Measurements from ENCODE around the gene TLL2.
A peak's percentile ranks its signal among the peaks of the same experiment; 100 is the strongest.

Gene TLL2

DNA sequence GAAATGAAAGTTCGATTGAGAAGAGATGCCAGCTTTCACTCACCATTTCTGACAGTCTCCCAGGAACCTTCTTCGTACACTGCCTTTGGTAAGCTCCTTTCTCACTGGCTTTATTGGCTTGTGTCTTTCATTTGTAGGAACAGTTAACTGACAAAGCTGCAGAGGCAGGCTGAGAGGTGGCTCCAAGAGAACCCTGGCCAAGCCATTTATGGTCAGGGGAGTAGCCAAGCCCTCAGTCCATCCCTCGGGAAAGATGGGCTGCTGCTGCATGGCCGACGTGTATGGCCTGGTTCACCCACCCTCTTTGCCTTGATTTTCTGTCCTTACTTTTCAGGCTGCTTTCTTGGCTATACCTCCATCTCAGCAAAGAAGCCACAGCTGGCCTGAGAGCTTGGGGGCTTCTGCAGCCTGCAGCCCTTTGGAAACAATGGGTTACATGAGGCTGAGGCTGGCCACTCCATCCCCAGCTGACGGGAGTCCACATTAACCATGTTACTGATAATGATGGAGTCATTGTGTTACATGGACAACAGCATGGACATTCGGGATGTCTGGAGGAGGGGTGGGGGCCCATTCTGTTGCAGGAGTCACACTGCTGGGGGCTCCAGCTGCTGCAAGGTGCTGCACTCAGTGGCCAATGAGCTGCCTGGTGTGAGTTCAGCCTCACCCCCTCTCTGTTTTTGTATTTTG lies 154.7 kb downstream of the TLL2 start, which contains the start of gene OPALIN:
TSS of gene OPALIN (minus strand) at position 152 of the 690 bp plus-strand sequence. CDS start at position 46, 106 bp downstream.
- no peak for DNase-seq (ENCODE audit: low spot score)

DNA sequence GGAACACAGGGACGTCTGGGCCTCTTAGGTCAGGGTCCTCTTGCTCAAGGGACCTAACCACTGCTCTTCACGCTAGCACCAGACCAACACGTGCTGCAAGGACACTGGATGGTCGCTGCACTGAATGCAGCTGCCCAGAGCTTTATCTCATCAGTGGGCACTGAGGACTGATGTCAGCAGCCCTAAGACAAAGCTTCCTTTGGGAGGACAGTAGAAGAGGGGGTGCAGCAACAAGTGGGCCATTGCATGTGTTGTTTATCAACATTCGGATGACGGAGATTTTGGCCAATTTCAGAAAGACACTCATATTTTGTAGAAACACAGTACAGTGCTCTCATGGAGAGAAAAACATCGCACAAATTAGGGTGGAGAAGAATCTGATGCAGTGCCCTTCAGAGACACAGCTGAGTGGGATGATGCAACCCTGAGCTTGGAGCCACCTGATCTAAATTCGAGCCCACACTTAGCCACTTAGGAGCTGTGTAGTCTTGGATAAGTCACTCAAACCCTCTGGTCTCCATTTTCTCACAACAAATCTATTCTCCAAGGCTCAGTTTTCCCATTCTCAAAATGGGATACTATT lies 156.6 kb downstream of the TLL2 start:
- DNase-seq (ENCODE audit: low spot score) = no peak

DNA sequence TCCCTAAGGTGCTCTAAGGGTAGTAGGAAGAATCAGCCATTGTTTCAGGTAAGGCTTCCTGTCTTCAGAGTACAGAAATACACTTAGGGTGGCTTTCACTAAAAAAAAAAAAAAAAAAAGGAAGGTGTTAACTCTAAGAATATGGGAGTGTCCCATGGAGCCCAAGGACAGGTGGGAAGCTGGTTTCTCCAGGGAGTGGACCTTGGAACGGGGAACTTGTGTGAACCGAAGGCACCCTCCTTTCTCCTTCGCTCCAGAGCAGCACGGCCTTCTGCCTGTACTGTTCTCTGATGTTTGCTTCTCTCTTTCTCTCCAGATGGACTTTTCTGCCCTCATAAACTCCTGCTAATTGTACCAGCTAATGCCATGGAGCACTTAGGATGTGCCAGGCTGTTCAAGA lies 161.1 kb downstream of the TLL2 start:
- DNase-seq (ENCODE audit: low spot score) = no peak

DNA sequence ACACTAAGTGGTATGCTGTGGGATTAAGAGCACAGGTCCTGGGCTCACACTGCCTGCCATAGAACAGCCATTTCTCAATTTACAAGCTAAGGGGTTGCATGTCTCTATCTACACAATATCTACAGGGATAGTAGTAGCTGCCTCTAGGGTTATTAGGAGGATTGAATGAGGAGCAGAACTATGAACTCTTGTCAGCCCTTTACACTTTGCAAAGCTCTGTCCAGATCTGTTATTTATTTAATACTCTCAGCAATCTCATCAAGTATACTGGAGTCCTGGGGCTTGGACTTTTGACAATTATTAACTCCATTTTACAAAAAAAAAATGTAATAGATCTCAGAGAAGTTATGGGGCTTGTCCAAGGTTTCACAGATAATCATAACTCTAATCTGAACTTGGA lies 161.7 kb downstream of the TLL2 start:
- DNase-seq (ENCODE audit: low spot score) = no peak

DNA sequence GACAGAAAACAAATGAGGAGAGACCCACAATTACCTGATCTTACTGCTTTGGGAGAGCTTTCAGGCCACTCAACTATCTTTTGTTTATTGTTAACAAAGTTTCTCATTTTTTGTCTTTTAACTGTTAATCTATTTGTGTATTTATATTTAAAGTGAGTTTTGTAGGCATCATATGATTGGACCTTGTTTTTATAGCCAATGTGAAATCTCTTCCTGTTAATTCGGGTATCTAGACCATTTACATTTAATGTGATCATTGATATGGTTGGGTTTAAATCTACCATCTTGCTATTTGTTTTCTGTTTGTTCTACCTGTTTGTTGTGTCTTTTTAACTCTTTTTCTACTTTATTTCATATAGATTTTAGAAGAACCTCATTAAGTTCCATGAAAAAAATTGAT lies 167.4 kb downstream of the TLL2 start:
- DNase-seq (ENCODE audit: low spot score) = no peak

DNA sequence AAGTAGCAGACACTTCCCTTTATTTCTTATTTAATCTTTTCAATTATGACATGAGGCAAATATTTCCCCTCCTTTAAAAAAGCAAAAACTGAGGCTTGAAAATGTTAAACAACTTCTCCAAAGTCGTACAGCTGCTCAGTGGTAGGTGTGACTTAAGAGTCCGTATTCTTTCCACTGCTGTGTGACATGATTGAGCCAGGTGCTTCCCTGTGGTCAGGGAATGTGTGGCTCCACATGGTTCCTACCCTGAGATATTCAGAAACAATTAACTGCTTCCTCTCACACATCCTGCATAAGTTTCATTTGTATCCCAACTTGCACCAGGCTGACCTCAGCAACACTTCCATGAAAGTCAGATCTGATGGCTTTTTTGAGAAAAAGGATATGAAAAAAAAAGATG lies 168.5 kb downstream of the TLL2 start:
- no peak for DNase-seq (ENCODE audit: low spot score)

DNA sequence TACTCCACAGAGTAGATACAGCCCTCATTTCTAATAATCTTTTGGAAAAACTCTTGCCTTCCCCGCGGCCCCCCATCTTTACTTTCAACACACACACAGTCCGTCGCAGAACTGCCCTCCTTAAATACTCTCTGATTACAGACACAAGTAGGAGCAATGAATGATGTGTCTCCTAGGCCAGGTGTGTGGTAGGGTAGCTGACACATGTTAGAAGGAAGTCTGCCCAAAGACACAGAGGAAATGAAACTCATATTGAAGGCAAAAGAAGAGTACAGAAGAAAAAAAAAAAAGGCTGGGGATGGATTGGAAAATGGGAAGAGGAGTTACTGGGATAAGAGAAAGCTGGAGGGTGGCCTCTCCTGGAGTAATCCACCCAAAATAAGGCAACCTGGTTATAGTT lies 169.5 kb downstream of the TLL2 start:
- no peak for DNase-seq (ENCODE audit: low spot score)

DNA sequence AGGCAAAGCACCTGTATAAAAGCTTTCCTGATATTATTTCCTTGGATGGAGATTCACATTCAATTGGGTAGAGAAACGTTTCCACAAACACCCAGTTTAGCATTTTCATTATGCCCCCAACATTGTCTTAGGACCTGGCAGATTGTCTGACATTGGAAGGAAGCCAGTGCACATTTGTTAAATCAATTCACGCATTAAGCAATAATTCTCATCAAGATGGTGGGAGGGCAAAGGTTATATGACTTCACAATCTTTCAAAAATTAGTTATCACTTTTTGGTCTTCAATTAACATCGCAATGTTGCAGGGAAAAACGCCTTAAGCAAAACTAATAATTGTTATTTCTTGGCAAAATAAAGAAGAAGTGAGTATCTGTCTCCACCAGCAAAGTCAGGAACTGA lies 171.3 kb downstream of the TLL2 start:
- DNase-seq (ENCODE audit: low spot score) = no peak

DNA sequence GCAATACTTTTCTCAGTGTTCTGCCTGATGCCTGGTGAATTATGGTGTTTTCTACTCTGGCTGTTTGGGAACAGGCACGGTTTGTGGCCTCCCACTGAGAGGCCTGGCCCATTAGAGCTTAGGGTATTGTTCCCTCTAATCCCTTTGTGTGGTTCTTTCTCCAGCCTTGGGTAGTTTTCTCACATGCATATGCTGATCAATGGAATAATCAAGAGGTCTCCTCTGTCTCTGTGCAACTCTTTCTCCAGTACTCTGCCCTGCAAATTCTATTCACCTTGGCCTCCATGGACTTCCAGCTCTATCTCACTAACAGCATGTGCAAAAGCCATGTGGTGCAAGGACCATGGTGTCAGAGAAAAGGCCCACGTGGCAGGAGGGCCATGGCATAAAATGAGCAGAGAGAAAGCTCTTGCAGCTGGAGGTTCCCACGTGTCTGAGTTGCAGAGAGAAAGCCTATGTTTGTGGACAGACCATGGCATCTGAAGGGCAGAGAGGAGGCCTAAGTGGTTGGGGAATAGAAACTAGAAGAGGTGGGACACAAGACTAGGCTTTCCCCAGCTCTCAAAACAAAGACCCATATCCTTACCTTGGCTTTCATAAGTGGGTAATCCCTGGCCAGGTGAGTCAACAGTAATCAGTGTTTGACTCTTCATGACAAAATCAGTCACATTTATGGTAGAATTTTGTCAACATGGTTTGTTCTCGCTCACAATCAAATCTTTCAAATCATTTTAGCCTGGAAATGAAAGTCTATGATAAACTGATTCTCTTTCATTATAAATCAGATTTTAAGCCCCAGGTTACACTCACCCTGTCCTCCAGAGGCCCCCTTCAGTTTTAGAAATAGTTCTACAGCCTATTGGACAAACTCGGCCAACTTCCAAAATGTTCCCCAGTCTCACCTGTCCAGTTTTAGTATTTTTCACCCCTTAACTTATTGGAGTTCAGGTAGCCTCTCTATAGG lies 172.2 kb downstream of the TLL2 start:
- DNase-seq (ENCODE audit: low spot score) = peak; percentile 39

DNA sequence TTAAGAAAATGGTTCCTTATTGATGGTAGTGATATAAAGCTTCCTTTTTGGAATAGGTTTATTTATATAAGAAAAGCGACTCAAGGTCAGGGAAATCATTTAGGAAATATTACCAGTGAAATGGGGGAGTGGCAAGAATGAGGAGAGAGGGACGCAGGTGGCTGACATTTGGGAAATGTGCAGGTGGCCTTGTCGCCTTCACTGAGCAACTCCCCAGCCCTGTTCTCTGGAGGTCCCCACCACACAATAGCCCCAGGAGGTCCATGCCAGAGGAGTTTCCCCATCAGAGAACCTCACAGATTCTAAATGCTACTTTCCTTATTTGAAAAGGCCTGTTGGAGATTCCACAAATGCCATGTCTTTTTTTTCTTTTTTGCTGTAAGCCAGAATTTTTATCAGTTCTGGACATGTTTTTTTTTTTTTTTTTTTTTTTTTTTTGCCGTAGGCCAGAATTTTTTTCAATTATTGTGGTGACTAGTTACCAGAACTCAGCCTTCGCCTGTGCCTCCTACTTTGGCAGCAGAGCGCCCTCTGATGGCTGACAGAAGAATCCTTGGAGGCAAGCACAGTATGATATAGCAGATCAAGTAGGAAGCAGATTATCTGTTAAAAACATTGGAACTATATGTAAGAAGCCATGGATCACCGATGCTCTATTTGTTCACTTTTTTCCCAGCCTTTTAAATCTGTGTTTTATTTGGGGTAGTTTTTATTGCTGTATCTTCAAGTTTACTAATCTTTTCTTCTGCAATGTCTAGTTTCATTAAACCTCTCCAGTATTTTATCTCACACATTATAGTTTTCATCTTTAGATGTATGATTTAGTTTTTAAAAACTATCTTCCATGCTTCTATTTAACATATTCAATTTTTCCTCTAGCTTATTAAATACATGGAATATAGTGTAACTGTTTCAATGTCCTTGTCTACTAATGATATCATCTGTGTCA lies 173.5 kb downstream of the TLL2 start:
- peak; percentile 64 for DNase-seq (ENCODE audit: low spot score)

DNA sequence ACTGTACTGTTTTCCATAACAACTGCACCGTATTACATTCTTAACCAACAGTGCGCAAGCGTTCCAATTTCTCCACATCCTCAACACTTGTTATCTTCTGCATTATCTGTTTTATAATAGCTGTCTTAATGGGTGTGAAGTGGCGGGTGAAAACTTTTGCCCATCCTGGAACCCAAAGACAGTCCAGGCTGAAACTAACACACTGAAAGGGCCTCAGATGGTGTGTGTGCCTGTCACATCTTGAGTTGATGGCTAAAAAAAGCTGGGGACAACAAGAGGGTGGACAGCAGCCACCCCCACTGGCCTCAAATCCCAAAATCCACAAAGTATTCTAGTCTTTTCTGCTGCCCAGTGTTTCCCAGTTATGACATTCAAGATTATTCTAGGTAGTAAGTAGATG lies 174.3 kb downstream of the TLL2 start:
- DNase-seq (ENCODE audit: low spot score) = no peak

DNA sequence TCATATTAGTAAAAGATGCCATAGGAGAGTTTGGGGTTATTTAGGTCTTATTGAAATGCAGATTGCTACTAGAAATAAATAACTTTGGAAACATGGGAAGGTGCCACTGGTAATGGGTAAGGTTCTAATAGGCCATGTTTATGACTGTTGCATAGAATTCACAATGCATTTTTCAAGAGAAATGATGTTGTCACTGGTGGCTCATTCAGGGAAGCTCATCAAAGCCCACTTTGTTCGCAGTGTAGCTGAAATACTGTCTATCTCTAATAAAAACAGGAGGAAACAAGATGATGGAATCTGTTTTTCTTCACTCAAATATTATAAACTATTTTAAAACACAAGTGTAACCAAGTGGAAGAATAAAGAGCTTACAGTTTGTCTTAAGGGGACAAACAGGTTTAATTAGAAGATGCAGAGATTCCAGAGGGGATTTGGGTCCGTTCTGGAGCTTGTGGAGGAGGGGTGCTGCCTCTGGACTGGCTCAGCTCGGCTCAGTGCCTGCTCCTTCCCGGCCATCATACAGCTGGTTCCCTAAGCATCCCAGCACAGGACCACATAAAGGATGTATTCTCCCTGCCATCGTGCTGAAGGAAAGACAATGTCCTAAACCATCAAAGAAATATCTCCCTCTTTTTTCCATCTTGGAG lies 175.3 kb downstream of the TLL2 start:
- DNase-seq (ENCODE audit: low spot score) = no peak

DNA sequence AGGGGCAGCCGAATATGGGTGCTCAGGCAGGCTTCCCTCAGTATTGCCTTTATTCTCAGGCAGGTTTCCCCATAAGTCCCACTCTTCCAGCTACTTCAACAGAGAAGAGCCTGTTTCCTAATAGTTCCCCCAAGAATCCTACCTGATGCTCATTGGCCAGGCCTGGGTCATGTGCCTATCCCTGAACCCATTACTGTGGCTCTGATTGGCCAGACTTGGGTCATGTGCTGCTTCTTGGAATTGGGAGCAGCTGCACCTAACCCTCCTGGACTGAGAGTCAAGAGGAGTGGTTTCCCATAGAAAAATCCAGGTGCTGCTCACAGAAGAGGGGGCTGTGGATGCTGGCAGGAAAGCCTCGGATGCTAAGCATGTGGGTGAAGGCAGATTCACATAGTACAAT lies 176.6 kb downstream of the TLL2 start:
- no peak for DNase-seq (ENCODE audit: low spot score)

DNA sequence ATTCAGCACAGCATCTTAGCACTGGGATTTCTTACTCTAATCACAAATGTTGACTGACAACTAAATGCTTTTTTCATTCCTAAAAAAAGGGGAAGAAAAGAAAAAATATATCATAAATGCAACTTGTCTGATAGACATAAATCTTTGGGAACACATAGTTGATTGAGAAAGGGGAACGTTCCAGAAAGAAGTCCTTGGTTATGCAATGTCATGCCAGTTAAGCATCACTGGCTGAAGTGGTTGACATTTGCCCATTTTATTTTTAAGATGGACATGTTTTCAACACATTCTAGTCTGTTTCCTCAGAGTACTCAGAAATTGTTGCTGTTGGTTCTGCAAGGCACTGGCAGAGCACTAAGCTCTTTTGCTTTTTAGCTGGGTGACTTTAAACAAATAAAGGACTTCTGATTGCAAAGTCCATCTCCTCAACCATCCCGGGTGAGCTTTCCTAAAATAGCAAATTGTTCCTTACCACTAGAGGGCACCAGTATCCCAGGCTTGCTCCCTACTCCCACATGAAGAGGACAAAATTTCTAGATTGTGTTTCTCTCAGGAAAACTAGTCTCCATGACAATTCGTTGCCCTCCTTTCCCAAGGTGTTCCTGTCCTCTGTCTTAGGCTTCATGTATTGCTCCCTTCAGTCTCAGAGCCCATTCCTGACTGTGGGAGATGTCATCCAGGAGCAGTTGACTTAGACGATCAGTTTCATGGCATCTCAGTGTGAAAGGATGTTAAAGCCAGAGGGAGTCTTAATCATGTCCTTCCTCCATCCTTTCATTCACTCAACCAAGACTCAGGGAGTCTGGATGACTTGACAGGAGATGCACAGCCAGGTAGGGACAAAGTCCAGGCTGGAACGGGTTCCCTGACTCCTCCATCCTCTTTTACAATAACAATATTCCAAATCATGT lies 178.9 kb downstream of the TLL2 start:
- DNase-seq (ENCODE audit: low spot score) = peak; percentile 16

DNA sequence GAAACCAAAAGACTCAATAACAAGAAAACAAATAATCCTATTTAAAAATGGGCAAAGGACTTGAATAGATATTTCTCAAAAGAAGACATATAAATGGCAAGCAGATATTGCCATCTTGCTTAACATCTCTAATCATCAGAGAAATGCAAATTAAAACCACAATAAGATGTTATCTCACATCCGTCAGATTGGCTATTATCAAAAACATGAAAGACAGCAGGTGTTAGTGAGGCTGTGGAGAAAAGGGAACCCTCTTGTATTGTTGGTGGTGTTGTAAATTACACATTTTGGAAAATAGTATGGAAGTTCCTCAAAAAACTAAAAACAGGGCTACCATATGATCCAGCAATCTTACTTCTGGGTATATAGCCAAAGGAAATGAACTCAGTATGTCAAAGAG lies 180.6 kb downstream of the TLL2 start:
- DNase-seq (ENCODE audit: low spot score) = no peak

DNA sequence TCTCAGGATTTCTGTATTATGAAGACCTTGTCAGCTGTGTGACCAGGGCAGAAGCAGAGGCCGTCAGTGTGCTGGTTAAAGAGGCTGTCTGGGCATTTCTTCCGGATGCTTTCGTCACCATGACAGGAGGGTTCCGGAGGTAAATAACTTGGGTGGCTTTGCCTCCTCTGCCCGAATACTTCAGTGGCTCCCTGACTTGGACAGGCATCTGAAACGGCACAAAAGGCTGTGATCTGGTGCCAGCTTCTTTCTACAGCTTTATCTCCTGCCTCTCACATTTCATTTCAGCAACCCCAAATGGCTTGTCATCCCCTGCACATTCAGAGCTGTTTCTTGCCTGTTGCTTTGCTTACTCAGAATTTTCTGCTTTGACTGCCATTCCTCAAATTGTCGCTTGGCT lies 186.3 kb downstream of the TLL2 start:
- no peak for DNase-seq (ENCODE audit: low spot score)

DNA sequence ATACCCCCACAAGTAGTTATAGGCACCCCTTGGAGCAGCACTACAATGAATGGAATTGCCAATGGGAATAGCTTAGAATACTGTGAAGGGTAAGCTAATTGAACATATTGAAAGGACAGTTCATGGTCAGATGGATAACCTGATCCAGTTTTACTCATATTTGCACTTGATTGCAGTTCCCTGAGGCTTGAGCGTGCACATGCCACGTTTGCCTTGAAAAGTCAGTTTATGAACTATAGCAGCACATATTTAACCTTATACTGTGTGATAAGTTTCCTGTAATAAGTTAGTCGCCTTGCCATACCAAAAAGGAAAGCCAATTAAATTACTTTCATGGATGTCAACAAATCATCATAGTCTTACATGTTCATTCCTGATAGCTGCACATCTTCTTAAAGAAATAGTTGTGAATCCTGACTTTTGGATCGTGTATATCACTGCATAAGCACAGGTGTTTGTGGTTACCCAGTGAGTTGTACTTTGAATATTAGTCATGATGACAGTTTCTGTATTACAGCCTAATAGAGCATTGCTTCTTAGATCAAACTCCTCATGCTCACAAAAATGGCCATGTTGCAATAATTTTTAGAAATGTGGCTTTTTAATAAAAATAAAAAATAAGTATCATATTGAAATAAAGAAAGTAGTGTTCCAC lies 187.9 kb downstream of the TLL2 start:
- DNase-seq (ENCODE audit: low spot score) = peak; percentile 52

DNA sequence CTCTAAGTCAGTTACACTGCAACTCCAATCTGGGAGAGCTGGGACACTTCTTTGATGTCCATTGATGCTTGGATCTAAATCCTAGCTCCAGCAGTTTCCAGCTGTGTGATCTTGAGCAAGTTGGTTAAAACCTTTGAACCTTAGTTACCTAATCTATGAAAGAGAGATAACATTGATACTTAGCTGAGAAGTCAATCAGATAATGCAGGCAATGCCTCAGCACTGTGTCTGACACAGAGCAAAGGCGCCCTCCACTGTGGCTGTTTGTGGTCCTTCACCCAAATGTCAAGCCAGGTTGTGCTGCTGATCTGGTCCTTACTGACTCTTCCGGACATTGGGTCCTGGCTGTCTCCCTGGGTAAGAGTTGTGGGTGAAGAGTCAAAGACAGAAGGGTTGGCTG lies 189.3 kb downstream of the TLL2 start:
- no peak for DNase-seq (ENCODE audit: low spot score)

DNA sequence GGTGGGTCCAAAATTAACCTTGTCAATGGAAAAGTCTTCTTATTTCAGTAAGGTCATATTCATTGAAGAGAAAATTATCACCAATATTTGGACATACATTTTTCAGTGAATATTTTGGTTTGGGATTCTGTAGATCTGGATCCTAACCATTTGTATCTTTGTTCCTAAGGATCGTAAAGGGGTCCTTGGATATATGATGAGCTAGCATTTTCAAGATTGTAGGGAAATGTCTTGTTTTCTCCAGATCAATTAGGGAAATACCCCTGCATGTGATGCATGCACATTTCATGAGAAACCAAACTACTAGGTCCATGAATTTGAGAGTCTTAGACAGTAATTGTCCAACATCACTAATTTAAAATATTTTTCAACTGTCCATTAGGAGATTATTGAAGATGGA lies 191.5 kb downstream of the TLL2 start:
- DNase-seq (ENCODE audit: low spot score) = no peak

DNA sequence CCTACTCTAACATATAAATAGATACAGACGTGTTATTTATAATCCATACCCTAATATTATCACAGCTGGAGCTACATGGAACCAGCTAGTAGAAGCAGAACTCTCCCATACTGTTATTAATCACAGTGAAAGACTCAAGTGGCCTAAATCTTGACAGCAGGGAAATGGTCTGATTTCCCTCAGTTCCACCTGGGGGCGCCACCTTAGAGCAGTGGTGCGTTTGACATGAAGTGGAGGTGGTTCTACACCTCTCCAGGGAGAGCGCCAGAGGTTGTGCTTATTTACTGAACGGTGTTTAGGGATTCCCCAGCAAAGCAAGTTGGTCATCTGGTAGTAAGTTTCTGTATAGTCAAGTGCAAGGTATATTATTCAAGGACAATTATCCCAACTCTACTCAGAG lies 191.9 kb downstream of the TLL2 start:
- no peak for DNase-seq (ENCODE audit: low spot score)
